ENCODE results near the gene CERS3.

GRCh38 chr15:100521907-100522306 lies 6.8 kb downstream of the CERS3 start:
- TF ChIP-seq, protein P1, sequence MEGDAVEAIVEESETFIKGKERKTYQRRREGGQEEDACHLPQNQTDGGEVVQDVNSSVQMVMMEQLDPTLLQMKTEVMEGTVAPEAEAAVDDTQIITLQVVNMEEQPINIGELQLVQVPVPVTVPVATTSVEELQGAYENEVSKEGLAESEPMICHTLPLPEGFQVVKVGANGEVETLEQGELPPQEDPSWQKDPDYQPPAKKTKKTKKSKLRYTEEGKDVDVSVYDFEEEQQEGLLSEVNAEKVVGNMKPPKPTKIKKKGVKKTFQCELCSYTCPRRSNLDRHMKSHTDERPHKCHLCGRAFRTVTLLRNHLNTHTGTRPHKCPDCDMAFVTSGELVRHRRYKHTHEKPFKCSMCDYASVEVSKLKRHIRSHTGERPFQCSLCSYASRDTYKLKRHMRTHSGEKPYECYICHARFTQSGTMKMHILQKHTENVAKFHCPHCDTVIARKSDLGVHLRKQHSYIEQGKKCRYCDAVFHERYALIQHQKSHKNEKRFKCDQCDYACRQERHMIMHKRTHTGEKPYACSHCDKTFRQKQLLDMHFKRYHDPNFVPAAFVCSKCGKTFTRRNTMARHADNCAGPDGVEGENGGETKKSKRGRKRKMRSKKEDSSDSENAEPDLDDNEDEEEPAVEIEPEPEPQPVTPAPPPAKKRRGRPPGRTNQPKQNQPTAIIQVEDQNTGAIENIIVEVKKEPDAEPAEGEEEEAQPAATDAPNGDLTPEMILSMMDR (IDR thresholded peaks at IDR 0.05), result no peak
- no peak for TF ChIP-seq POLR2AphosphoS5 (IDR thresholded peaks at IDR 0.05; ENCODE audit: insufficient read depth in 1 of 2, low read depth in 1 of 2)
- TF ChIP-seq POLR2A (IDR thresholded peaks at IDR 0.05), result no peak

Measured in vagina (tissue), 2 donors.